Measurements from ENCODE around the gene RNF169. TPM values are rescaled to one million over a fixed set of nuclear protein-coding genes. Genes with fewer than 3 reads are reported as not detected.

The RNF169 gene
- total RNA-seq, 1 donor from 2014 or later, result 16.3 TPM

DNA sequence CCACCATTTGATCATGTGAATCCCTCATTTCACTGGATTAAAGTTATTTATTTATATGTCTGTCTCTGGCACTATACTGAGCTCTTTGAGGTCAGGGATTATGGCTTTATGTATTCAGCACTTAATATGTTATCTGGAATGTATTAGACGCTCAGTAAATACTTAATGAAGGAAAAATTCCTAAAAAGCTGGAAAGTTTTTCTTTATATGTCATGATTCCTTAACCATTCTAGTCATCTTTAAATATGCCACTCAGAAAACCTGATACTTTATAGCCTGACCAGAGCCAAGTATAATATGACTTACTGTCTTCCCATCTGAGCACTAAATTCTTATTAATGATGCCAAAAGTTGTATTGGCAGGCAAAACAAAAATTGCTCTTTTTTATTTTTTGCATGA is 27.1 kb downstream of the RNF169 start:
- TF ChIP-seq, protein P1, sequence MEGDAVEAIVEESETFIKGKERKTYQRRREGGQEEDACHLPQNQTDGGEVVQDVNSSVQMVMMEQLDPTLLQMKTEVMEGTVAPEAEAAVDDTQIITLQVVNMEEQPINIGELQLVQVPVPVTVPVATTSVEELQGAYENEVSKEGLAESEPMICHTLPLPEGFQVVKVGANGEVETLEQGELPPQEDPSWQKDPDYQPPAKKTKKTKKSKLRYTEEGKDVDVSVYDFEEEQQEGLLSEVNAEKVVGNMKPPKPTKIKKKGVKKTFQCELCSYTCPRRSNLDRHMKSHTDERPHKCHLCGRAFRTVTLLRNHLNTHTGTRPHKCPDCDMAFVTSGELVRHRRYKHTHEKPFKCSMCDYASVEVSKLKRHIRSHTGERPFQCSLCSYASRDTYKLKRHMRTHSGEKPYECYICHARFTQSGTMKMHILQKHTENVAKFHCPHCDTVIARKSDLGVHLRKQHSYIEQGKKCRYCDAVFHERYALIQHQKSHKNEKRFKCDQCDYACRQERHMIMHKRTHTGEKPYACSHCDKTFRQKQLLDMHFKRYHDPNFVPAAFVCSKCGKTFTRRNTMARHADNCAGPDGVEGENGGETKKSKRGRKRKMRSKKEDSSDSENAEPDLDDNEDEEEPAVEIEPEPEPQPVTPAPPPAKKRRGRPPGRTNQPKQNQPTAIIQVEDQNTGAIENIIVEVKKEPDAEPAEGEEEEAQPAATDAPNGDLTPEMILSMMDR (IDR thresholded peaks at IDR 0.05; ENCODE audit: insufficient read depth, low read length, poor library complexity, severe bottlenecking), result no peak

DNA sequence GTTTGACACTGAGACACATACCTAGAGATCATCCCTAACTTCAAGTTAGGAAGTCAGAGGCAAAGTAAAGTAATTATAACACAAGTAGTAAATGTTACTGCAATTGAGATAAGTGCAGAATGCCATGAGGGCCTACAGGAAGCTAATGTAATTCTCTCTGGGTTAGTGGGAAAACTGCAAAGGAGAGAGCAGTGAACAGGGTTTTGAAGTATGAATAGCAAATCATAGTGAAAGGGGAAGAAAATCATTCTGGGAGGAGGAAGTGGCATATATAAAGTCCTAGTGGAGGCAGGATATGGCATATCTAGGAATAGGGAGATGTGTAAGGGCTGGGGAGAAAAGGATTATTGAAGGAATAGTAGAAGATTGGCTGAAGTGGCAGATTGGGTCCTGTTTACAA is 27.9 kb downstream of the RNF169 start:
- Histone ChIP-seq H3K27me3 (ENCODE audit: control insufficient read depth, insufficient read depth, low read length) (no peaks in the 10 kb centered on the region), H3K36me3 (ENCODE audit: control insufficient read depth, insufficient read depth, low read length) (no peaks in the 10 kb centered on the region), H3K4me3 (ENCODE audit: low read depth, low read length) (no peak overlapping the region)
- TF ChIP-seq, protein P1 (IDR thresholded peaks at IDR 0.05; ENCODE audit: insufficient read depth, low read length, poor library complexity, severe bottlenecking), result no peak
- no peak for DNase-seq (ENCODE audit: low read depth)

More for the DNA sequence above, 27.1 kb downstream of the RNF169 start:
- Histone ChIP-seq H3K4me3 (ENCODE audit: low read depth, low read length) (no peak overlapping the region), H3K36me3 (ENCODE audit: control insufficient read depth, insufficient read depth, low read length) (no peaks in the 10 kb centered on the region), H3K27me3 (ENCODE audit: control insufficient read depth, insufficient read depth, low read length) (no peaks in the 10 kb centered on the region)
- DNase-seq (ENCODE audit: low read depth), result no peak

DNA sequence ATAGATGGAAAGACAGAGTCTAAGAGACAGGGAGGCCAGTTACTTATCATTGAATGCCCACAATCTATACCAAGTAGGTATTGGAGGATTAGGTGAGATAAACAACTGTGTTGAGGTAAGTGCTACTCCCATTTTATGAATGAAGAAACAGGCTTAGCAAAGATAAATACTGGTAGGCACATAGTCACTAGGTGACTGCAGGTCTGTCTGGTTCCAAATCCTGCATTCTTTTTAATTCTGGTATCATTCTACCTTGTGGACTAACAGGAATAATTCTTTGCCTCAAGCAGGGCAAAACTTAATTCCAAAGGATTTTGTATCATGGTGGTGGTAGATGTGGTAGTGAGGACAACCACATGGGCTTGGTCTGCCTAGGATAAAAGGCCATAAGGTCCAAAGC is 28.4 kb downstream of the RNF169 start:
- Histone ChIP-seq H3K4me3 (ENCODE audit: low read depth, low read length) (no peak overlapping the region), H3K27me3 (ENCODE audit: control insufficient read depth, insufficient read depth, low read length) (no peaks in the 10 kb centered on the region), H3K36me3 (ENCODE audit: control insufficient read depth, insufficient read depth, low read length) (no peaks in the 10 kb centered on the region)
- TF ChIP-seq, protein P1 (IDR thresholded peaks at IDR 0.05; ENCODE audit: insufficient read depth, low read length, poor library complexity, severe bottlenecking), result no peak
- no peak for DNase-seq (ENCODE audit: low read depth)

DNA sequence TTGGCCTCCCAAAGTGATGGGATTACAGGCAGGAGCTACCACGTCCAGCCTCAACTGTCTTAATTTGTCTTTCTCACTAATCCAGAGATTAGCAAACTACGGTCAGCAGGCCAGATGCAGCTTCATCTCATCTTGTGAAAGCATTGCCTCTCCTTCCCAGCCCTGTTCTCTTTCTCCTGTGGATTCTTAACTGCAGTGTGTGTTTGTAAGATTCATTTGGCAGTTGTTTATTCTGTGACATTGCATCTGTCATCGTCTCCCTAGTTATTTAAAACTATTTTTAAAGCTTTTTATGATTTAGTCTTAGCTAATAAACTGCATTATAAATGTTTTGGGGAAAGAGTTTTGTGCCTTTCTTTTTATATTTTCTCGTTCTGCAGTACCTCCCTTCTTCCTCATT is 29.2 kb downstream of the RNF169 start:
- DNase-seq (ENCODE audit: low read depth), result no peak
- TF ChIP-seq, protein P1 (IDR thresholded peaks at IDR 0.05; ENCODE audit: insufficient read depth, low read length, poor library complexity, severe bottlenecking), result no peak
- no peaks in the 10 kb centered on the region for H3K36me3 ChIP-seq (ENCODE audit: control insufficient read depth, insufficient read depth, low read length)
- no peak overlapping the region for H3K4me3 ChIP-seq (ENCODE audit: low read depth, low read length)
- no peaks in the 10 kb centered on the region for H3K27me3 ChIP-seq (ENCODE audit: control insufficient read depth, insufficient read depth, low read length)

DNA sequence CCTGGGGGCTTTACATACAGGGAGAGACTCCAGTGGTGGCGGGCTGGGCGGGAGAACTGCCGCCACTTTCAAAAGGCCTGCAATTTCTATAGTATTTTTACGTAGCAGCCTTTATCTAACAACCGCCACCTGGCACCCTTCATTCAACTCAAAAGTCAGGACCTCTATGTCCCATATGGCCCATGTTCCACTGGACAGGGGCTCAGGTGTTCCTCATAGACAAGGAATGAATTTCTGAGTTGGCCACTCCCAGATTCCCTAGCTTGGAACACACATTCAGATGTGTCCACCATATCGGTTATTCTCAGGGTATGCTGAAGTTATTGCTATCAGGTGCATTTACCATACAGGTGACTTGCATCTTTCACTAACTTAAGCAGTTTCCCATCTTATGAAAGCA is 29.9 kb downstream of the RNF169 start:
- Histone ChIP-seq H3K27me3 (ENCODE audit: control insufficient read depth, insufficient read depth, low read length) (no peaks in the 10 kb centered on the region), H3K36me3 (ENCODE audit: control insufficient read depth, insufficient read depth, low read length) (no peaks in the 10 kb centered on the region), H3K4me3 (ENCODE audit: low read depth, low read length) (no peak overlapping the region)
- no peak for DNase-seq (ENCODE audit: low read depth)
- TF ChIP-seq, protein P1 (IDR thresholded peaks at IDR 0.05; ENCODE audit: insufficient read depth, low read length, poor library complexity, severe bottlenecking), result no peak

DNA sequence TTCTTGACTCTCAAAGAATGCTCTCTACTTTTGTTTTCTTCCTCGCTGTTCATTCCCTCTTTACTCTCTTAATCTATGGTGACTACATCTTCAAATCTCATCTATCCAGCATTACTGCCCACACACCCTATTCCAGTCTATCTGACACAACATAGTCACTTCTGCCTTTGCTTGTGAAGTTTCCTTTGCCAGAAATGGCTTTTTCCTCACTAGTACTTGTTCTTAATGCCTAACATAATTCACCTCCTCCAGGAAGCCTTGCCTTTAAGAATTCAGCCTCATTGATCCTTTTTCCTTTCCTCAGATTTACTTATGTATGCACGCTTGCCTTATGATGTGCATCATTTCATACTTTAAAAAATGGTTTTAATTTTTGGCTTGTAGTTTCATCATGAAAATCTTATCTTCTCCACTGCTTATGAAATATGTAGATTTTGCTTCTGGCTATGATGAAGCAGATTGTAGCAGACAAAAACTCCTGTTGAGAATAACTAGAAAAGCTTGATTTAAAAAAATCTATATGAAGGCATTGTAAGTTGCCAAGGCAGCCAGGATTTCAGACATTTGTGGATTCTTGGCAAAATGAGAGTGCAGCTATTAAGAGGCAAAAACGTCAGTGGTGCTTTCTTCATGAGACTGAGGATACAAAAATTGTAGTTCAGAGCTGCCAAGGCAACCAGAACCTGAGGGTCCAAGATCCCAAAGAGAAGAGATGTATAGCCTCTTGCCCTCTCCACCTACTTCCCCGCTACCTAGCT is 31.8 kb downstream of the RNF169 start:
- Histone ChIP-seq H3K4me3 (ENCODE audit: low read depth, low read length) (no peak overlapping the region), H3K36me3 (ENCODE audit: control insufficient read depth, insufficient read depth, low read length) (no peaks in the 10 kb centered on the region), H3K27me3 (ENCODE audit: control insufficient read depth, insufficient read depth, low read length) (no peaks in the 10 kb centered on the region)
- no peak for DNase-seq (ENCODE audit: low read depth)
- TF ChIP-seq, protein P1 (IDR thresholded peaks at IDR 0.05; ENCODE audit: insufficient read depth, low read length, poor library complexity, severe bottlenecking), result no peak
